ENCODE data around the gene ADD1.

The ADD1 gene

DNA sequence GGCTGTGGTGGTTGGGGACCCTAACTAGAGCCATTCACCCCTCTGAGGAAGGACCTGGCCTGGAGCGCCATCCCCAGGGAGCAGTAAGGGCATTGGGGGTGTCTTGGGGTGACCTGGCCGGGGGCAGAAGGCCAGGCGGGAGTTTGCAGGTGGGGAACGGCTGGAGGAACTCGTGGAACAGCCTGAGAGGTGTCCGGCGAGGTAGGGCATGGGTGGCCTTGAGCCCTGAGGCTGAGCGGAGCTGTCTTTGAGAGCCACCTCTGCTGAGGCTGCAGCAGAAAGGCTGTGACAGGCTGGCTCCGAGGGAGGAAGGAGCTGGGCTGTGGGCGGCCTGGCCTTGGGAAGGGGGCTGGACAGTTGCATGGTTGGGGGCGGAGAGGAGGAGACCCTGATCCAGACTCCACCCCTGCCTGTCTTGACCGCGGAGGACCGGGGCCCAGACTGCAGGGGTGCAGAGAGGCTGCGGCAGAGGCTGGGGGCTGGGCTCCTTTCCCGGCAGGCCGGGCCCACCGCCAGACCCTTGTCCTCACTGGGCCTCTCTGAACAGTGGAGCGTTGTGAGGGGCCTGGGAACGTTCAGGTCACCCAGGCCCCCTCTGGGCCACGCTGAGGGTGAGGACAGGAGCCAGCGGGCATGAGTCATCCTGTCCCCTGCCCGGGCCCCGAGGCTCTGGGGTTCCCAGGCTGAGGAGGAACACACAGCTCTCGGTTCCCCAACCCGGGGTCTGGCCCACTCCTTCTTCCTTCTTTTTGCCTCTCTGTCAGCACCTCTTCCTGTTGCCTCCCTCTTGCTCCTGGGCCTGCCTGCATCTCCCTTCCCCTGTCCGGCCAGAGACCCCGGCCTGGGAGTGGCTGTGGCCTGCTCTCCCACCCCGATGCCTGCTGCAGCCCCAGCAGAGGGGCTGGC lies 42.7 kb upstream of the ADD1 start:
- Mint-ChIP-seq H3K9me3 (no peaks in the 10 kb centered on the region), H3K4me3 (peak overlapping the region in 1 of 2 donors; percentile 31), H3K36me3 (ENCODE audit: insufficient read depth) (no peaks in the 10 kb centered on the region), H3K27me3 (no peaks in the 10 kb centered on the region), H3K27ac (peak overlapping the region; percentile 41 to 67), H3K4me1 (ENCODE audit: low read depth in 2 of 2) (peaks cover 18 to 21% of the 10 kb centered on the region in 2 donors)
- no peak for DNase-seq
- peak; percentile 18 for ATAC-seq (replicated peaks)

DNA sequence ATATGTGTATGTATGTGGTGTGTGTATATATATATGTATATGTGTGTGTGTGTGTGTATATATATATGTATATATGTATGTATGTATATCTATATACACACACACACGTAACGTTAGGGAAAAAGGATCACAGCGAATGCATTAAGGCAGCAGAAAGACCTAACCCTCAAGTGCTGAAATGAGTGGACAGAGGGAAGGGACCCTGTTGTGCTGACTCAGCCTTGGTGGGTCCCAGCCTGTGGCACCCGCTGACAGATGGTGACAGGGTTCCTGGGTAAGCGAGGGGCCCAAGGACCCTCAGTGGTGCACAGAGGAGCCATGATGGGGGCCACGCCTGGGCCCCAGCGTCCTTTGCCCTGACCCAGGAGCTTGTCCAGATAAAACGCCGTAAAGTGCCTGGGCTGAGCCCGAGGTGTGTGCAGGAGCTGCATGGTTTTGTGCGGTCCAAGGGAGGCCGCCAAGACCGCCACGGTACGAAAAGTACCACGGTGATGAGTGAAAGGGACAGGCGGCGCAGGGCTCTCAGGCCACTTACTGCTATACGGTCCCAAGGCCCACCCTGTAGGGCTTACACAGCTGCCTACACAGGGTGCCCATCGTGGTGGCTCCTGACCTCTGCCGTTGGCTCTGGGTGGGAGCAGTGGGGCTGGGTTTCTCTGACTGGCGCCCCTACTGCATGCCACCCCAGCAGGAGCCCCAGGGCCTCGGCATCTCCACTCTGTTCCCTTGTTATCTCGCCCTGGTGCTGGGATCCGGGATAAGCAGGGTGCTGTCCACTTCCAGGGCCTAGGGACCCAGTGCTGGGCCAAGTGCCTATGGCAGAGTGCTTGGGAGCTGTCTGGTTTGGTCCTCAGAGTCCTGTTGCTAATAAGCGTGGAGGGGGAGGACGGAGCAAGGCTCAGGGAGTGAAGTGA lies 40.8 kb upstream of the ADD1 start:
- peaks cover 2% of the 10 kb centered on the region for H3K36me3 Mint-ChIP-seq (ENCODE audit: insufficient read depth)
- no peak for ATAC-seq (replicated peaks)

DNA sequence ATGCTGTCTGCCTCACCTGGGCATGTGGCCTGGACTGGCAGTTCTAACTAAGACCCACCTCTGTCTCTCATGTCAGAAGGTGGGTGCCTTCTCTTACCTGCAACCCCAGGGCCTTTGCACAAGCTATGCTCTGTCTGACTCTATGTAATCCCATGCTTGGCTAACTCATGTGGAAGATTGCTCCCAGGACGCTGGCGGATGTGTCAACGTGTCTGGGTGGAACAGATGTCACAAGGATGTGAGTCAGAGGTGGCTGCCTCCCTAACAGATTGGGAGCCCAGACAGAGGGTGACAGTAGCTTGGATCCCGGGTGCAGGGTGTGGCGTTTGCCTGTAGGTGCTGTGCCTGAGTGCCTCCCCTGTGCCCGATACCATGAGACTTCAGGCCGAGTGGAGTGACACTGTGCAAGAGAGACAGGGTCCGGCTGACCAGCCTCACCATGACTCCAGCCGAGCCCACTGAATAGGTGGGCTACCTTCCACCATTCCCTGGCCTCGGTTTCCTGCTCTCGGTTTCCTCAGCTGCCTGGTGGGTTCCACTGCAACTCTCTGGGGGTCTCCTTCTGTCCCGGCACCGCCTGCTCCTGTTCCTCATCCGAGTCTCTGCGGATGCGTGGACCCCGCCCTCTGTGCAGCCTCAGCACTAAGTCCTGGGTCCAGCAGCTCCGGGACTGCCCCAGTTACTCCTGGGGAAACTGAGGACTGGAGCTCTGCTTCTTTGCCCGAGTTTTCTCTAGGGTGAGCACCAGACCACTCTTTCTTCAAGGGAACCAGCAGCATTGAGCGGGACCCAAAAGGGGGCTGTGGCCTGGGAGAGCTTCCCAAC lies 39.8 kb upstream of the ADD1 start:
- H3K27me3 Mint-ChIP-seq, result no peaks in the 10 kb centered on the region
- H3K4me3 Mint-ChIP-seq, result no peak overlapping the region
- ATAC-seq (replicated peaks) (no peak), DNase-seq (no peak)
- no peak overlapping the region for H3K27ac Mint-ChIP-seq
- H3K4me1 Mint-ChIP-seq (ENCODE audit: low read depth in 2 of 2), result peaks cover 11 to 20% of the 10 kb centered on the region in 2 donors
- H3K36me3 Mint-ChIP-seq (ENCODE audit: insufficient read depth), result peaks cover 2% of the 10 kb centered on the region
- no peaks in the 10 kb centered on the region for H3K9me3 Mint-ChIP-seq

More for the DNA sequence above, 40.8 kb upstream of the ADD1 start:
- no peaks in the 10 kb centered on the region for H3K9me3 Mint-ChIP-seq
- H3K4me3 Mint-ChIP-seq, result no peak overlapping the region
- H3K27me3 Mint-ChIP-seq, result no peaks in the 10 kb centered on the region
- peaks cover 21 to 29% of the 10 kb centered on the region in 2 donors for H3K4me1 Mint-ChIP-seq (ENCODE audit: low read depth in 2 of 2)
- DNase-seq, result no peak
- no peak overlapping the region for H3K27ac Mint-ChIP-seq

DNA sequence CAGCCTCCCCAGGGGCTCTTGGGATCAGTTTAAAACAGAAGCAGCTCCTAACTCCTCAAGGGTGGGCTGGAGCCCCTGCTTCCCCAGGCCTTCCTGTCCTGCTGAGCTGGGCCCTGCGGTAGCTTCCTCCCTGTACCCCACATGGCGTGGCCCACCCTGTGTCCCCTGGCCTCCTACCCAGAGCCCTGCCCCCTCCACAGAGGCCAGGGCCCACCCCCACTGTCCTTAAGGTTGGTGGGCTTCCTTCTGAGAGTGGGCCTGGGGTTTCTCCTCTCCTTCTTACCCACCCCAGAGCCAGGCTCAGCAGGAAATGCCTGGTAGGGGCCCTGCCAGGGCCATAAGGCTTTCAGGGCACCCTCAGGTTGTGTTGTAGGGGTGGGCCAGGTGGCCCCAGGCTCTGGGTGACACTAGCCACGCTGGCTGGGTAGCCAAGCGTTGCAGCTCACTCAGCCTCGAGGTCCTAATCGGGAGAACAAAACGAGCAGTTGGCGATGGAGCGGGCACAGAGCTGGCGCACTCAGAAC lies 39.1 kb upstream of the ADD1 start:
- Mint-ChIP-seq H3K27me3 (no peaks in the 10 kb centered on the region), H3K4me1 (ENCODE audit: low read depth in 2 of 2) (peaks cover 8 to 19% of the 10 kb centered on the region in 2 donors), H3K27ac (no peak overlapping the region), H3K9me3 (no peaks in the 10 kb centered on the region), H3K4me3 (no peak overlapping the region), H3K36me3 (ENCODE audit: insufficient read depth) (peaks cover 2% of the 10 kb centered on the region)
- DNase-seq (no peak), ATAC-seq (replicated peaks) (no peak)

DNA sequence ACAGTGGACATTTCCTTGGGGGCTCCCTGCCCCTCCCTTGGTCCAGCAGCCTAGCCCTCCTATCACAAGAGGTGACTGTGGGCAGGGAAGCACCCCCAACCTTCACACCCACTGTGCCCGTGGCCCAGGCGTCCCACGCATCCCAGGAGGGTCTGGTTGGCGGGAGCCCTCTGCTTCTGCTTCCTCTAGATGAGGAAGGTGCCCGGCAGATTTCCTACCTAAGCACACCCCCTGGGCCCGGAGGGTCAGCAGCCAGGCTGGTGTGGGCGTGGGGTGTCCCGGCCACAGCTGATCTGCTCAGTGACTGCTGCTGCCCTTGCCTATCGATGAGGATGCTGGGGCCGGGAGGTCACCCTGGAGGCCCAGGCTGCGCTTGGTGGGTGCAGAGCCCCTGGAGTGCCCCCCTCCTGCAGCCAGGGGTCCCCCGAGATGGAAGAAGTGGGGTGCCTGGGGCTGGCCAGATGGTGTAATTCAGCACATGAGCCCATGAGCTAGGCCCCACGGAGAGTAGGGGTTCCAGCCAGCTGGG lies 38.6 kb upstream of the ADD1 start:
- ATAC-seq (replicated peaks) (no peak), DNase-seq (no peak)
- no peaks in the 10 kb centered on the region for H3K9me3 Mint-ChIP-seq
- H3K27ac Mint-ChIP-seq, result no peak overlapping the region
- peaks cover 2% of the 10 kb centered on the region for H3K36me3 Mint-ChIP-seq (ENCODE audit: insufficient read depth)
- peaks cover 8 to 17% of the 10 kb centered on the region in 2 donors for H3K4me1 Mint-ChIP-seq (ENCODE audit: low read depth in 2 of 2)
- no peaks in the 10 kb centered on the region for H3K27me3 Mint-ChIP-seq
- H3K4me3 Mint-ChIP-seq, result peak overlapping the region in 1 of 2 donors; percentile 40

DNA sequence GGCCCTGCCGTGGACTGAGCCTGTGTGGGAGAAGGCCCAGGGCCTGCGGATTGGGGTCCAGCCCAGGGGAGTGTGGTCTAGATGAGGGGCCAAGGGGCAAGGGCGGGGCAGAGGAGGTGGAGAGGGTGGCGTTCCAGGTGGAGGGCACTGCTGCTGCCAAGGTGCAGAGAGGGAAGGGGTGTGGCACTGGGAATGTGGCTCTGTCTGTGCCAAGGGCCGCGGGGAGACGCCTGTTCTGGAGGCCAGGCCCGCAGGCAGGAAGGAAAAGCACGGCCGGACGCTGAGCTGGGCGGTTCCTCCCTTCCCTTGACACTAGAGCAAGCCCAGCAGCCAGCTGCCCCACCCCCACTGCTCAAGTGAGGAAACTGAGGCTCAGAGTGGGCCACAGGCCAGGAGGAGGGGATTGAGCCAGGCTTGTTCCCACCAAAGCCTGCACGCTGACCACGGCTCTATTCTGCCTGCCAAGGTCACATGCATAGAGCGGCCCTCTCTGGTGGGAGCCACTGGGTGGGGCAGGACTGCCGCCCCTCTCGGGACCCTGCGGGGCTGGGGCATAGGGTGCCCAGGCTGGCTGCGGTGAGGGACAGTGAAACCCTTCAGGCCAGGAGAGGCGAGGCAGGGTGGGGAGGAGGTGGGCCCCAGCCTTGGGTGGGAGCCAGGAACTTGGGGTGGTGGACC lies 37.8 kb upstream of the ADD1 start:
- Mint-ChIP-seq H3K4me3 (peak overlapping the region in 1 of 2 donors; percentile 40), H3K27me3 (no peaks in the 10 kb centered on the region), H3K9me3 (no peaks in the 10 kb centered on the region), H3K27ac (no peak overlapping the region), H3K36me3 (ENCODE audit: insufficient read depth) (peaks cover 2% of the 10 kb centered on the region), H3K4me1 (ENCODE audit: low read depth in 2 of 2) (peaks cover 13 to 19% of the 10 kb centered on the region in 2 donors)
- no peak for DNase-seq
- no peak for ATAC-seq (replicated peaks)

DNA sequence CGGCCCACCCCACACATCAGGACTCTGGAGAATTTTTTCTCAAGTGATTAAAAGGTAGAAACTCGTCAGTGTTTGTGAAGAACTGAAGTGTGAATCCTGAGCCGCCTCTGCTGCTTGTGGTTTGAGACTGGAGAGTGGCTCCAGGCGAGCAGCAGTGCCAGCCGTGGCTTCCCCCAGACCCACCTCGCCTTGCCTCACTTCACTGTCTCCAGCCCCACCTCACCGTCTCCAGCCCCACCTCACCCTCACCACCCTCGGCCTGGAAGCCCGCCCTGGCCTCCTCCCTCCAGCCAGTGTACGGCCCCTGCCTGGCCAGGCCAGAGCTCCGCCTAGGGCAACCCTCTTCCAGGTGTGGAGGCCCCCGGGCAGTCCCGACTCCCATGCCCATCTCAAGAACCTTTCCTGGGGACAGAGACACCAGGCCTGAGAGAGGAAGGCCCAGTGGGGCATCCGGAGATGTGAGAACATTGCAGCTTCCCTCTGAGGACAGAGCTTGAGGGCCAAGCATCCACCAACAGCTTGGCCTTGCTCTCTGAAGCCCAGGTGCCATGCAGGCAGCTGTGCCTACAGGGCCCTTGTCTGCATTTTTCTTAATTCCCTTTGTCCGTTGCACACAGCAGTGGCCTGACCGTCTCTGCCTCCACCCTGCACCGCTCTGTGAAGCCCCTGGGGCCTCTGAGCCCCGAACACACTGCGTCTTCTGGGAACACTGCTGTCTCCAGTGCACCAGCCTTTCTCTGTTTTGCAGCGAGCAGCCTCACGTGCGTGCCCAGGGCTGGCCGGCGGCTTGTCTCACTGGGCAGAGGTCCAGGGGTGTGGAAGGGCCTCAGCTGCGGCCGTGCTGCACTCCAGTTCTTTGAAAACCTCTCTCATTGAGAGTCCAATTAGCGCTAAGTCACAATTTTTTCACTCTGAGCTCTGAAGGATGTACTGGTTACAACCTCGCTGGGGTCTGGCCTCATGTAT lies 37.0 kb upstream of the ADD1 start:
- ATAC-seq (replicated peaks) (no peak), DNase-seq (no peak)
- no peak overlapping the region for H3K4me3 Mint-ChIP-seq
- H3K36me3 Mint-ChIP-seq (ENCODE audit: insufficient read depth), result peaks cover 2% of the 10 kb centered on the region
- peaks cover 13 to 23% of the 10 kb centered on the region in 2 donors for H3K4me1 Mint-ChIP-seq (ENCODE audit: low read depth in 2 of 2)
- H3K27me3 Mint-ChIP-seq, result no peaks in the 10 kb centered on the region
- H3K9me3 Mint-ChIP-seq, result no peaks in the 10 kb centered on the region
- peak overlapping the region in 1 of 2 donors; percentile 62 for H3K27ac Mint-ChIP-seq

DNA sequence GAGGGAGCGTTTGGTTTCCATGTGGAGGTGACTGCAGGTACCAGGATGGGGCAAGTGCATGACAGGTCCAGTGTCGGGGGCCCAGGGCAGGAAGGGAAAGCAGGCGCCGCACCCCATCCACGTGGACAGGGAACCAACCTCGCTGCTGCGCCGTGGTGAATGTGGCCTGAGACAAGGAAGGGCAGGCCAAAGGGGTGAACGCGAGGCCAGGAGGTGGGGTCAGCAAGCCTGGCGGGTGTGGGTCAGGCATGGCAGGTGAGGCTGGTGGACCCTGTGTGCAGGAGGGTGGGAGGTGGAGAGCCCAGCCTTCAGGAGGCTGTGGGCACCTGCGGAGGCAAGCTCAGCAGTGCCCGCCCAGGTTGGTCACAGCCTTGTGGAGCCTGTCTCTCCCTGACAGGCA lies 36.1 kb upstream of the ADD1 start:
- no peak overlapping the region for H3K4me3 Mint-ChIP-seq
- peaks cover 8% of the 10 kb centered on the region for H3K36me3 Mint-ChIP-seq (ENCODE audit: insufficient read depth)
- no peak for DNase-seq
- ATAC-seq (replicated peaks), result no peak
- H3K9me3 Mint-ChIP-seq, result no peaks in the 10 kb centered on the region
- H3K27me3 Mint-ChIP-seq, result no peaks in the 10 kb centered on the region
- H3K4me1 Mint-ChIP-seq (ENCODE audit: low read depth in 2 of 2), result peaks cover 19 to 28% of the 10 kb centered on the region in 2 donors
- no peak overlapping the region for H3K27ac Mint-ChIP-seq

DNA sequence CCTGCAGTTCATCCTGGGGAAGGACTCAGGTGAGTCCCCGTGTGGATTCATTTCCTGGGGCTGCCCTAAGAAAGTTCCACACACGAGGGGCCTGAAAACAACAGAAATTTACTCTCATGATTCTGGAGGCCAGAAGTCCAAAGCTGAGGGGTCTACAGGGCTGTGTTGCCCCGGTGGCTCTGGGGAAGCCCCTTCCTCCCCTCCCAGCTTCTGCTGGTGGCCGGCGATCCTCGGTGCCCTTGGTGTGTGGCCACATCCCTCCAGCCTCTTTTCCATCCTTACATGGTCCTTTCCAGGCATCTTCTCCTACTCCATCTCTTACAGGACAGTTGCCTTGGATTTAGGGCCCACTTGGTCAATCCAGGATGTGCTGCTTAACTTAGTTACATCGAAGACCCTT lies 35.6 kb upstream of the ADD1 start:
- no peaks in the 10 kb centered on the region for H3K9me3 Mint-ChIP-seq
- no peak for ATAC-seq (replicated peaks)
- no peak for DNase-seq
- H3K36me3 Mint-ChIP-seq (ENCODE audit: insufficient read depth), result peaks cover 8% of the 10 kb centered on the region
- no peak overlapping the region for H3K4me3 Mint-ChIP-seq
- H3K27me3 Mint-ChIP-seq, result no peaks in the 10 kb centered on the region
- no peak overlapping the region for H3K27ac Mint-ChIP-seq
- peaks cover 19 to 32% of the 10 kb centered on the region in 2 donors for H3K4me1 Mint-ChIP-seq (ENCODE audit: low read depth in 2 of 2)

DNA sequence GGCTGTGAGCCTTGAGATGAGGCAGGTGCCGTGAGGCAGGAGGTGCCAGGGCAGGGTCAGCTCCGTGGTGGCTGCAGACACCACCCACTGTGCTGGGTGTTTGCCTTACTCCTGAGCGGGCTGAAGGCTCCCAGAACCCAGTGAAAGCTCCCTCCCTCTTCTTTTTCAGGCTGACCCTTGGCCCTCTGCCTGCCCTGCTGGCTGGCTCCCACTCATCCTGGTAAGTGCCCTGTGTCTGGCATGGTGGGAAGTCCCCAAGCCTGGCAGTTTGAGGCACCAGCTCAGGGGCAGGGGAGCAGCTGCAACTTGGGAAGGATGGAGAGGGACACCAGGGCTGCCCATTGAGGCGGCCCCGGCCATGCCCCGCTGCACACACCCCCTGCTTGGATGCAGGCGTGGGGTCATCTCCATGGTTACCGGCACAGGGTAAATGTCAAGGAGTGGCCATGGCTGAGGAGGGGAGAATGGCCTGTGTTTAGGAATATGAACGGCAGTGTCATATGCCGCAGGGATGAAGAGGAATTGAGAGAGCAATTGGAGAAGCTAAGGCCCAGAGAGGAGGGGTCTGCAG lies 33.9 kb upstream of the ADD1 start:
- no peak overlapping the region for H3K4me3 Mint-ChIP-seq
- no peak overlapping the region for H3K27ac Mint-ChIP-seq
- ATAC-seq (replicated peaks) (no peak), DNase-seq (no peak)
- no peaks in the 10 kb centered on the region for H3K27me3 Mint-ChIP-seq
- peaks cover 33 to 47% of the 10 kb centered on the region in 2 donors for H3K4me1 Mint-ChIP-seq (ENCODE audit: low read depth in 2 of 2)
- peaks cover 12% of the 10 kb centered on the region for H3K36me3 Mint-ChIP-seq (ENCODE audit: insufficient read depth)
- H3K9me3 Mint-ChIP-seq, result no peaks in the 10 kb centered on the region

DNA sequence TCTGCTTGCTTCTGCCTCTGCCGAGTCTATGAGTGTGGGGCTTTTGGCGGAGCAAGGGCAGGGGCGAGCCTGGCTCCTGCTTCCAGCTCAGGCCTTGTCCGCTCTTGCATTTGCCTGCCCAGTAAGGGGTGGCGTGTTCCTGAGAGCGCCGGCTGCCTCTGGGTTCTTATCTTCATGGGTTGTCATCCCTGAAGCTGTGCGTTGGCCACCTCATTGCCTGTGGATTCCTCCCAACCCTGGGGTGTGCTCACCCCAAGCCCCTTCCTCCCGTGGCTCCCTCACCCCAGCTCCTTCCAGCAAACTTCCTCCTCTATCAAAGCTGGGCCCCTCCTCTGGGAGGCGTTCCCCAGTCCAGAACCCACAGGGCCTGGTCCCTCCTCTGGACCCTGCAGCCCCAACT lies 33.3 kb upstream of the ADD1 start:
- no peak overlapping the region for H3K4me3 Mint-ChIP-seq
- H3K9me3 Mint-ChIP-seq, result no peaks in the 10 kb centered on the region
- peaks cover 15% of the 10 kb centered on the region for H3K36me3 Mint-ChIP-seq (ENCODE audit: insufficient read depth)
- peak overlapping the region; percentile 83 to 96 for H3K27ac Mint-ChIP-seq
- ATAC-seq (replicated peaks), result no peak
- H3K27me3 Mint-ChIP-seq, result no peaks in the 10 kb centered on the region
- peaks cover 40 to 54% of the 10 kb centered on the region in 2 donors for H3K4me1 Mint-ChIP-seq (ENCODE audit: low read depth in 2 of 2)
- no peak for DNase-seq
